Measurements from ENCODE around the gene SNAI1. TPM values are rescaled to one million over a fixed set of nuclear protein-coding genes. Genes with fewer than 3 reads are reported as not detected.

Gene SNAI1
- total and polyA plus RNA-seq, 9 donors: 0.95 to 9.0 (median 1.7) TPM

GRCh38 chr20:50034567-50035180 lies 51.9 kb downstream of the SNAI1 start:
- Histone ChIP-seq H3K4me3 (no peak overlapping the region), H3K27ac (no peak overlapping the region), H3K9me3 (no peaks in the 10 kb centered on the region), H3K27me3 (no peaks in the 10 kb centered on the region), H3K36me3 (no peaks in the 10 kb centered on the region), H3K4me1 (ENCODE audit: insufficient read depth) (peaks cover 3% of the 10 kb centered on the region)
- TF ChIP-seq EP300 (IDR thresholded peaks at IDR 0.05) (no peak), POLR2A (IDR thresholded peaks at IDR 0.05) (no peak), CTCF (IDR thresholded peaks at IDR 0.05) (no peak)
- intact Hi-C loops (cut with DNase I): no loop called here
- 75 to 90% (median 78%) methylated on average over 9 of the region's 9 CpGs for WGBS, 3 donors
- no peak for DNase-seq

GRCh38 chr20:50036703-50037102 lies 53.9 kb downstream of the SNAI1 start:
- no peaks in the 10 kb centered on the region for H3K4me1 ChIP-seq (ENCODE audit: insufficient read depth)
- H3K36me3 ChIP-seq: no peaks in the 10 kb centered on the region
- no peaks in the 10 kb centered on the region for H3K27me3 ChIP-seq
- no peak for DNase-seq
- H3K4me3 ChIP-seq: no peak overlapping the region
- 77 to 88% (median 79%) methylated on average over 3 of the region's 3 CpGs for WGBS, 3 donors
- intact Hi-C loops (cut with DNase I): no loop called here
- no peaks in the 10 kb centered on the region for H3K9me3 ChIP-seq
- H3K27ac ChIP-seq: no peak overlapping the region
- TF ChIP-seq EP300 (IDR thresholded peaks at IDR 0.05): no peak
- TF ChIP-seq POLR2A (IDR thresholded peaks at IDR 0.05): no peak
- TF ChIP-seq CTCF (IDR thresholded peaks at IDR 0.05): no peak

GRCh38 chr20:50037123-50037522 lies 54.3 kb downstream of the SNAI1 start:
- Histone ChIP-seq H3K27me3 (no peaks in the 10 kb centered on the region), H3K9me3 (no peaks in the 10 kb centered on the region), H3K27ac (no peak overlapping the region), H3K4me1 (ENCODE audit: insufficient read depth) (no peaks in the 10 kb centered on the region), H3K4me3 (no peak overlapping the region), H3K36me3 (no peaks in the 10 kb centered on the region)
- no peak for DNase-seq
- WGBS, 3 donors: 73 to 90% (median 88%) methylated on average over 3 of the region's 3 CpGs
- intact Hi-C loops (cut with DNase I): no loop called here
- no peak for TF ChIP-seq EP300 (IDR thresholded peaks at IDR 0.05)
- no peak for TF ChIP-seq POLR2A (IDR thresholded peaks at IDR 0.05)

GRCh38 chr20:50037575-50037974 lies 54.8 kb downstream of the SNAI1 start:
- Histone ChIP-seq H3K36me3 (no peaks in the 10 kb centered on the region), H3K4me3 (no peak overlapping the region), H3K27ac (no peak overlapping the region), H3K9me3 (no peaks in the 10 kb centered on the region), H3K27me3 (no peaks in the 10 kb centered on the region), H3K4me1 (ENCODE audit: insufficient read depth) (no peaks in the 10 kb centered on the region)
- DNase-seq: no peak
- intact Hi-C loops (cut with DNase I): no loop called here
- WGBS, 3 donors: 72 to 87% (median 72%) methylated on average over 7 of the region's 7 CpGs
- TF ChIP-seq POLR2A (IDR thresholded peaks at IDR 0.05) (no peak), CTCF (IDR thresholded peaks at IDR 0.05) (no peak), EP300 (IDR thresholded peaks at IDR 0.05) (no peak)

GRCh38 chr20:50038169-50038568 lies 55.4 kb downstream of the SNAI1 start:
- intact Hi-C loops (cut with DNase I): no loop called here
- TF ChIP-seq EP300 (IDR thresholded peaks at IDR 0.05): no peak
- Histone ChIP-seq H3K4me3 (no peak overlapping the region), H3K36me3 (no peaks in the 10 kb centered on the region), H3K4me1 (ENCODE audit: insufficient read depth) (no peaks in the 10 kb centered on the region), H3K27ac (no peak overlapping the region), H3K27me3 (no peaks in the 10 kb centered on the region), H3K9me3 (no peaks in the 10 kb centered on the region)
- WGBS, 3 donors: 65 to 74% (median 66%) methylated on average over 6 of the region's 6 CpGs
- no peak for DNase-seq

Small RNA genes lying within 50 kb of the gene (small RNA-seq; reads per million reads assigned to genes)
- gene RF00017 (not detected), gene RNU6-147P (not detected)

Other genes starting within 250 kb of the SNAI1 start
- 10 to 100 TPM in 1 of 7 donors, 1 to 10 TPM in 6; 3.9 to 11.4 (median 7.8) TPM for gene SLC9A8, start 170.2 kb upstream of the SNAI1 start, total RNA-seq
- 1 to 10 TPM; 5.4 to 5.7 TPM for gene SLC9A8, start 170.2 kb upstream of the SNAI1 start, polyA plus RNA-seq
- gene SPATA2, start 67.5 kb upstream of the SNAI1 start, total RNA-seq: 1 to 10 TPM; 2.3 to 9.8 (median 6.4) TPM
- gene SPATA2, start 67.5 kb upstream of the SNAI1 start, polyA plus RNA-seq: 1 to 10 TPM; 4.7 to 6.0 TPM
- gene RNF114, start 46.6 kb upstream of the SNAI1 start, total RNA-seq: 100 to 1,000 TPM in 2 of 7 donors, 10 to 100 TPM in 5; 54.0 to 186 (median 73.2) TPM
- 10 to 100 TPM; 44.2 to 61.6 TPM for gene RNF114, start 46.6 kb upstream of the SNAI1 start, polyA plus RNA-seq
- gene UBE2V1, start 130.2 kb downstream of the SNAI1 start, total RNA-seq: 10 to 100 TPM; 51.0 to 90.3 (median 77.2) TPM
- gene UBE2V1, start 130.2 kb downstream of the SNAI1 start, polyA plus RNA-seq: 100 to 1,000 TPM in 1 of 2 donors, 10 to 100 TPM in 1; 43.6 to 189 TPM
- 10 to 100 TPM in 6 of 7 donors, 1 to 10 TPM in 1; 7.5 to 18.2 (median 12.6) TPM for gene PEDS1, start 170.7 kb downstream of the SNAI1 start, total RNA-seq
- gene PEDS1, start 170.7 kb downstream of the SNAI1 start, polyA plus RNA-seq: 10 to 100 TPM; 11.6 to 11.7 TPM
- 100 to 1,000 TPM in 5 of 7 donors, 10 to 100 TPM in 2; 84.1 to 296 (median 153) TPM for gene CEBPB, start 207.8 kb downstream of the SNAI1 start, total RNA-seq
- 10 to 100 TPM; 15.7 to 19.2 TPM for gene CEBPB, start 207.8 kb downstream of the SNAI1 start, polyA plus RNA-seq

All from ovary (tissue), 9 donors.